Muscle layer of duodenum (tissue), 2 donors: ENCODE results near the gene FOXP4.
"Not testable (repeated sequence)": the region's sequence is repeated elsewhere in the genome, so short reads cannot be mapped to it uniquely, and the experiment has no call there.

ENCODE experiments used
- H3K27ac ChIP-seq: one replicate; pipeline ENCODE4 v1.7.0; 2013; ENCODE audit warnings: mild to moderate bottlenecking, low read length
- H3K27me3 ChIP-seq: one replicate; pipeline ENCODE4 v1.7.0; 2013; ENCODE audit warnings: low read depth, mild to moderate bottlenecking, control low read depth, low read length
- H3K36me3 ChIP-seq, 2 donors: one replicate each; pipeline ENCODE4 v1.7.0; 2013; ENCODE audit warnings: low read length in 2 of 2, control low read depth in 1 of 2, mild to moderate bottlenecking in 1 of 2; ENCODE audit not compliant: insufficient read depth in 2 of 2, control insufficient read depth in 1 of 2
- H3K4me1 ChIP-seq, 2 donors: one replicate each; pipeline ENCODE4 v1.7.0; 2013; ENCODE audit warnings: low read length in 2 of 2, mild to moderate bottlenecking in 2 of 2, control low read depth in 1 of 2, moderate library complexity in 1 of 2; ENCODE audit not compliant: insufficient read depth in 2 of 2, control insufficient read depth in 1 of 2
- H3K4me3 ChIP-seq, 2 donors: one replicate each; pipeline ENCODE4 v1.7.0; 2013; ENCODE audit warnings: low read length in 2 of 2, low read depth in 1 of 2, mild to moderate bottlenecking in 1 of 2
- H3K9me3 ChIP-seq, 2 donors: one replicate each; pipeline ENCODE4 v1.7.0; 2013; ENCODE audit warnings: low read length in 2 of 2, control low read depth in 1 of 2, mild to moderate bottlenecking in 1 of 2; ENCODE audit not compliant: control insufficient read depth in 1 of 2
- donor health status: healthy.

Gene FOXP4

GRCh38 chr6:41607036-41607435 lies 60.9 kb downstream of the FOXP4 start:
- Histone ChIP-seq H3K27me3 (no peaks in the 10 kb centered on the region), H3K9me3 (no peaks in the 10 kb centered on the region), H3K27ac (no peak overlapping the region), H3K4me1 (peaks cover 0 to 10% of the 10 kb centered on the region in 2 donors), H3K4me3 (no peak overlapping the region), H3K36me3 (no peaks in the 10 kb centered on the region)

- H3K4me1 ChIP-seq = peaks cover 0 to 3% of the 10 kb centered on the region in 2 donors
- H3K4me3 ChIP-seq = no peak overlapping the region
- H3K27ac ChIP-seq = no peak overlapping the region
- no peaks in the 10 kb centered on the region for H3K36me3 ChIP-seq
- H3K27me3 ChIP-seq = no peaks in the 10 kb centered on the region
- H3K9me3 ChIP-seq = no peaks in the 10 kb centered on the region
These were observed 61.6 kb downstream of the FOXP4 start for GRCh38 chr6:41607736-41608135.

GRCh38 chr6:41608443-41609151 lies 62.4 kb downstream of the FOXP4 start:
- no peaks in the 10 kb centered on the region for H3K4me1 ChIP-seq
- no peak overlapping the region for H3K4me3 ChIP-seq
- no peaks in the 10 kb centered on the region for H3K27me3 ChIP-seq
- no peaks in the 10 kb centered on the region for H3K9me3 ChIP-seq
- no peaks in the 10 kb centered on the region for H3K36me3 ChIP-seq
- no peak overlapping the region for H3K27ac ChIP-seq

- no peaks in the 10 kb centered on the region for H3K27me3 ChIP-seq
- H3K4me1 ChIP-seq = no peaks in the 10 kb centered on the region
- no peaks in the 10 kb centered on the region for H3K36me3 ChIP-seq
- H3K9me3 ChIP-seq = no peaks in the 10 kb centered on the region
- H3K27ac ChIP-seq = no peak overlapping the region
- no peak overlapping the region for H3K4me3 ChIP-seq
These were observed 68.5 kb downstream of the FOXP4 start for GRCh38 chr6:41614715-41615114.

- Histone ChIP-seq H3K4me1 (no peaks in the 10 kb centered on the region), H3K36me3 (no peaks in the 10 kb centered on the region), H3K27me3 (no peaks in the 10 kb centered on the region), H3K27ac (no peak overlapping the region), H3K4me3 (no peak overlapping the region), H3K9me3 (no peaks in the 10 kb centered on the region)
These were observed 69.1 kb downstream of the FOXP4 start for GRCh38 chr6:41615311-41615710.

- Histone ChIP-seq H3K27ac (no peak overlapping the region), H3K27me3 (no peaks in the 10 kb centered on the region), H3K4me1 (no peaks in the 10 kb centered on the region), H3K4me3 (no peak overlapping the region), H3K9me3 (peaks cover 0 to 7% of the 10 kb centered on the region in 2 donors), H3K36me3 (no peaks in the 10 kb centered on the region)
These were observed 72.4 kb downstream of the FOXP4 start for GRCh38 chr6:41618598-41618997.

GRCh38 chr6:41619193-41619592 lies 73.0 kb downstream of the FOXP4 start:
- not testable (repeated sequence) for H3K27ac ChIP-seq, H3K9me3 ChIP-seq, H3K27me3 ChIP-seq, H3K4me1 ChIP-seq, H3K4me3 ChIP-seq, H3K36me3 ChIP-seq

- Histone ChIP-seq H3K9me3 (peaks cover 0 to 7% of the 10 kb centered on the region in 2 donors), H3K27me3 (no peaks in the 10 kb centered on the region), H3K36me3 (no peaks in the 10 kb centered on the region), H3K27ac (no peak overlapping the region), H3K4me3 (no peak overlapping the region), H3K4me1 (peaks cover 0 to 7% of the 10 kb centered on the region in 2 donors)
These were observed 75.2 kb downstream of the FOXP4 start for GRCh38 chr6:41621367-41621766.

GRCh38 chr6:41621802-41622201 lies 75.6 kb downstream of the FOXP4 start:
- H3K27me3 ChIP-seq = no peaks in the 10 kb centered on the region
- no peak overlapping the region for H3K4me3 ChIP-seq
- H3K9me3 ChIP-seq = peaks cover 0 to 7% of the 10 kb centered on the region in 2 donors
- H3K36me3 ChIP-seq = no peaks in the 10 kb centered on the region
- H3K27ac ChIP-seq = no peak overlapping the region
- H3K4me1 ChIP-seq = peaks cover 0 to 7% of the 10 kb centered on the region in 2 donors

- Histone ChIP-seq H3K27ac (no peak overlapping the region), H3K27me3 (no peaks in the 10 kb centered on the region), H3K36me3 (no peaks in the 10 kb centered on the region), H3K9me3 (peaks cover 0 to 7% of the 10 kb centered on the region in 2 donors), H3K4me3 (no peak overlapping the region), H3K4me1 (peaks cover 0 to 7% of the 10 kb centered on the region in 2 donors)
These were observed 76.2 kb downstream of the FOXP4 start for GRCh38 chr6:41622206-41622988.

GRCh38 chr6:41623330-41623729 lies 77.1 kb downstream of the FOXP4 start:
- Histone ChIP-seq H3K27me3 (no peaks in the 10 kb centered on the region), H3K36me3 (no peaks in the 10 kb centered on the region), H3K4me3 (no peak overlapping the region), H3K9me3 (peaks cover 0 to 7% of the 10 kb centered on the region in 2 donors), H3K27ac (no peak overlapping the region), H3K4me1 (peaks cover 0 to 7% of the 10 kb centered on the region in 2 donors)
